HAP-1 (cell line): ENCODE results near the gene ADAMTS9.

Experiments used
- DNase-seq, 2 experiments: peaks; one replicate each; pipeline ENCODE4 v3.0.0-alpha.2; 2016 to 2020; ENCODE audit warnings: low spot score in 2 of 2
- H3K27me3 ChIP-seq: fragments of 250-450 bp; sonication (Bioruptor Pico); 2 replicates; pipeline ENCODE4 v1.5.1; 2020; ENCODE audit warnings: low read depth, mild to moderate bottlenecking, moderate library complexity
- H3K36me3 ChIP-seq: fragments of 250-450 bp; sonication (Bioruptor Pico); replicated peaks from 2 replicates; pipeline ENCODE4 v1.5.1; 2020; ENCODE audit warnings: mild to moderate bottlenecking
- H3K4me1 ChIP-seq: fragments of 250-450 bp; sonication (Bioruptor Pico); 2 replicates; pipeline ENCODE4 v1.5.1; 2020; ENCODE audit warnings: mild to moderate bottlenecking
- H3K4me3 ChIP-seq: fragments of 250-450 bp; sonication (Bioruptor Pico); 2 replicates; pipeline ENCODE4 v1.5.1; 2020; ENCODE audit warnings: mild to moderate bottlenecking, moderate library complexity
- H3K9me3 ChIP-seq: fragments of 250-450 bp; sonication (Bioruptor Pico); 2 replicates; pipeline ENCODE4 v1.5.1; 2020; ENCODE audit warnings: mild to moderate bottlenecking, moderate library complexity
- in situ Hi-C: fragments of 300-500 bp; cut with MboI; formaldehyde crosslinking; loops from 3 replicates; pipeline ENCODE4 v1.14.3; 2020; ENCODE audit warnings: low sequenced_read_pairs, inconsistent platforms, mixed read lengths

Gene ADAMTS9

GRCh38 chr3:64708456-64708855 is 20.7 kb upstream of the ADAMTS9 start:
- peaks cover 2% of the 10 kb centered on the region; the same call in 1 of the 2 replicates for H3K27me3 ChIP-seq
- H3K9me3 ChIP-seq, result no peaks in the 10 kb centered on the region
- no peaks in the 10 kb centered on the region for H3K36me3 ChIP-seq
- in situ Hi-C loops, result no loop called here
- H3K4me1 ChIP-seq, result no peaks in the 10 kb centered on the region
- no peak overlapping the region for H3K4me3 ChIP-seq
- DNase-seq, result no peak

- H3K4me3 ChIP-seq, result no peak overlapping the region
- H3K4me1 ChIP-seq, result no peaks in the 10 kb centered on the region
- in situ Hi-C loops, result no loop called here
- H3K9me3 ChIP-seq, result no peaks in the 10 kb centered on the region
- peaks cover 2% of the 10 kb centered on the region; the same call in 1 of the 2 replicates for H3K27me3 ChIP-seq
- no peak for DNase-seq
- no peaks in the 10 kb centered on the region for H3K36me3 ChIP-seq
Measured at GRCh38 chr3:64705946-64706345, 18.1 kb upstream of the ADAMTS9 start.

GRCh38 chr3:64696896-64697295 is 9.1 kb upstream of the ADAMTS9 start:
- no peaks in the 10 kb centered on the region for H3K36me3 ChIP-seq
- in situ Hi-C loops, result no loop called here
- DNase-seq, result no peak
- H3K9me3 ChIP-seq, result no peaks in the 10 kb centered on the region
- no peak overlapping the region for H3K4me3 ChIP-seq
- peaks cover 6% of the 10 kb centered on the region; the same call in 1 of the 2 replicates for H3K4me1 ChIP-seq
- no peaks in the 10 kb centered on the region for H3K27me3 ChIP-seq

DNA sequence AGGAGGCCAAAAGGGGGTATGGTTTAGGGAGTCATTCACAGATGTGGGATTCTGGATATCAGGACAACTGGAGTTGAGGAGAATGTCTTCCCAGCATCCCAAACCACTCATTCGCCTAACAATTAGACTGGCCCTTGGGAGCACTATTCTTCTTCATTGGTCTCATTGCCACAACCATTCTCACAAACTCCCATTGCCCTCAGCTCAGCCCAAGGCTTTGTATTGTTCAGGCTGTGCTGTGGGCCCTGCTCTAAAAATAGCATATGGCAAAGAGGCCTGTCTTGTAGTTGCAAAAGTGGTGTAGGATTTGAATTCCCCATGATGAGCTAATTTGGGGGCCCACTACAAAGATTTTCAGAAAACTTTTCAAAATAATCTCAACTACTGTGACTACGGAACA is 6.3 kb upstream of the ADAMTS9 start:
- in situ Hi-C loops, result no loop called here

DNA sequence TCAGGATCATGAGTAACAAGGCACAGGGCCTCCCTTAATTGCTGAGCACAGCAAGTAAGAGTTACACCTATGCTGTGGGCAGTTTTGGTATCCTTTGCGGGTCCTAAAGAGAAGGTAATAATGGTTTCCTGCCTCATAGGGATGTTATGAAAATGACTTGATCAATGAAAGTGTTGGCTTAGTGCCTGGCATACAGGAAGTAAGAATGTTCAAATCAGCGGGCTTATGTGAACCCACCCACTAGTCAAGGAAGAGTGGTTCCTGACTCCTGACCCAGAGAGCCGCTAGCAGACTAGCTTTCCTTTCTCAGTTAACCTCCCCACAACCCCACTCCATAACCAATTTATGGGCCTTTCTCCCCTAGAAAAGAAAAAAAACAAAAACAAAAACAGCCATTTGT is 5.2 kb upstream of the ADAMTS9 start:
- Histone ChIP-seq H3K4me1 (peaks cover 20% of the 10 kb centered on the region), H3K9me3 (no peaks in the 10 kb centered on the region), H3K36me3 (no peaks in the 10 kb centered on the region), H3K4me3 (no peak overlapping the region), H3K27me3 (no peaks in the 10 kb centered on the region)
- no peak for DNase-seq
- in situ Hi-C loops, result no loop called here

More for the DNA sequence above, 6.3 kb upstream of the ADAMTS9 start:
- Histone ChIP-seq H3K9me3 (no peaks in the 10 kb centered on the region), H3K27me3 (no peaks in the 10 kb centered on the region), H3K4me3 (no peak overlapping the region), H3K4me1 (peaks cover 17% of the 10 kb centered on the region), H3K36me3 (no peaks in the 10 kb centered on the region)
- DNase-seq, result no peak

DNA sequence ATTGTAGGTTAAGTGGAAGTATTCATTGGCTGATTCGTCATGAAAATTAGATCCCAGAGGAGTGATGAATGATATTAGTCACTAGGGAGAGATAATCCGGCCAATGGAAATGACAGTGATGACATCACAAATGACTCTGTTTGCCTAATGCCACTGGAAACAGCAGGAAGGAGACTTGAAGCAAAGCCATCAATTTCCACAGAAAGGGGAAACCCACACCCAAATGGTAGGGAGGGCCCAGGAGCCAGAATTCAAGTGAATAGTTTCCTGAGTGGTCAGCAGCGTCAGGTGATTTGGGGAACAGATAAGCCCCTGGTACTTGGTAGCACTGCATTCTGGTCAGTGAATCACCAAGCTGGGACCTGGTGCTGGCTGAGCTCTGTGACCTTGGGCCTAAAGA is 3.3 kb upstream of the ADAMTS9 start:
- Histone ChIP-seq H3K4me1 (peaks cover 27% of the 10 kb centered on the region), H3K4me3 (no peak overlapping the region), H3K27me3 (no peaks in the 10 kb centered on the region), H3K9me3 (no peaks in the 10 kb centered on the region), H3K36me3 (no peaks in the 10 kb centered on the region)
- in situ Hi-C loops, result no loop called here
- no peak for DNase-seq

DNA sequence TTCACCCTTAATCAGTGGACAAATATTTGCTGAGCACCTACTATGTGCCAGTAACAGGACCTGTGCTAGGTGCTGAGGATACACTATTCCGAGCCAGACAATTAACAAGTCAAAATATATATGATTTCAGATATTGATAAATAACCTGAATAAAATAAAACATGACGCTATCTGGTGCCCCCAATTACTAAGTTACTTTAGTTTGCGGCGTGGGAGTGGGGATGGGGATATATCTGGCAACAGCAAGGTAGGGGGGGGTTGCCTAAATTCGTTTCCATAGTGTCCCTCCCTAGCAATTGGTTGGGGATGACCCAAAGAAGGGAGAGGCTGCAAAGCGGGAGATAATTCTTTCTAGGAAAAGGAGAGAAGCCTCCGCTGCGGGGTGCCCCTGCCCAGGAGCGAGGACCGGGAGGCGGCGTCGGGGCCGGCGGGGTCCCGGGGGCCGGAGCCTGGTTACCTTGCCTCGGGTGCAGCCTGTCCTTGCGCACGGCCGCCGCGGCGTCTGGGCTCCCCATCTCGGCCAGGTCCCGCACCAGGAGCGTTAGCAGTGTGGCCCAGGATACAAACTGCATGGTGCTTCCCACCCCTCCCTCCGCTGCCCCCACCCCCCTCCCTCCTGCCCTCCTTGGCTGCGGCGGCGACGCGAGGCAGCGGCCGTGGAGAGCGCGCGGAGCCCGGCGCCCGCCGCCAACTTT is 567 bp downstream of the ADAMTS9 start:
- H3K4me1 ChIP-seq, result peaks cover 24% of the 10 kb centered on the region
- no peaks in the 10 kb centered on the region for H3K36me3 ChIP-seq
- peak overlapping the region; percentile 46 for H3K4me3 ChIP-seq
- H3K9me3 ChIP-seq, result no peaks in the 10 kb centered on the region
- in situ Hi-C loops, result no loop called here
- peak in 1 of 2 experiments; percentile 19 for DNase-seq
- no peaks in the 10 kb centered on the region for H3K27me3 ChIP-seq

DNA sequence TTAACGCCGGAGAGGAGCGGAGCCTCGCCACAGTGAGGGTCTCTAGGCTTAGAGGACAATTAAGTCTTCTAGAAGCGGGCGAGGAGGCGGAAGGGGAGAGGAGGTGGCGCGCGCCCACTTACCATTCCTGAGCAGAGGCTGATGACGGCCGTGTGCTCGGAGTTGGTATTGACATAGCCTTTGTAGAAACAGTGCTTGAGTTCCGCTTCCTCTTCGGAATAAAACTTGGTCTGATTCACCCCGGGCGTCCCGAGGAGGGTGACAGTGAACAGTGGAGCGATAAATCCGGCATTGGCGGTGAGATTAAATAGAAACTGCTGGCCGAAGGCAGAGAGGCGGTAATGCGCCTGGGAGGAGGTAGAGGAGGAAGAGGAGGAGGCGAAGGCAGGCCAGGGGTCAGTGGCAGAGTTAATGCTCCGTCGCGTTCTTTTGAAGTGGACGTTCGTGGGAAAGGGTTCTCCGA is 1.3 kb downstream of the ADAMTS9 start:
- H3K36me3 ChIP-seq, result no peaks in the 10 kb centered on the region
- peak; percentile 51 to 59 for DNase-seq
- H3K27me3 ChIP-seq, result no peaks in the 10 kb centered on the region
- H3K4me1 ChIP-seq, result peaks cover 19% of the 10 kb centered on the region
- peak overlapping the region; percentile 46 for H3K4me3 ChIP-seq
- H3K9me3 ChIP-seq, result no peaks in the 10 kb centered on the region
- in situ Hi-C loops, result no loop called here

DNA sequence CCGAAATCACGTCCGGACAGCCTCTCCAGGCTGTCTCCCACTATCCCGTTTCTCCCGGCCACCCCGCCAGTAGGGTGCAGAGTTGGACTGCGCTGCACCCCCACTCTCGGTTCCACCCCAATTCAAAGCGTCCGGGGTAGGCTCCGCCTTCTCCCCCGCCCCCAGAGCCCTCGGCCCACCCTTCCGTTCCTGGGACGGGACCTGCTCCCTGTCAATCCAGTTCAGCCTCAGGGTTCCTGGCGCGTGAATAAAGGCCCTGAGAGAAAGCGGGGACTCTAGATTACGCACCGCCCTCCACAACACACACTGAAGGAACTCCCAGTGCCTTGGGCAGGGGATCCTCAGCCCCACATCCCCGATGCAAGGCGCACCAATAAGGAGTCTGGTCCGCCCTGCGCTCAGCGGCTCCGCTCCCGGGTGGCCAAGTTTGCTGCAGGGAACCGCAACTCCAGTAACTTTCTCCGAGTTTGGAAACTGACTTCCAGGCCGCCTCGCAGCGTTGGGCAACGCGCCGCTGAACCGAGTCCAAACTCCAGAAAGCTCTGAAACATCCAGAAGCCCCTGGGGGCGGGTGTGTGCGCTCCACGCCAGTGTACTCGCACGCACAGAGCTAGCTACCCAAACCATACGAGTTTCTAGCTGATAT is 1.9 kb downstream of the ADAMTS9 start:
- Histone ChIP-seq H3K4me3 (peak overlapping the region; percentile 46), H3K4me1 (peaks cover 19% of the 10 kb centered on the region), H3K9me3 (no peaks in the 10 kb centered on the region), H3K36me3 (0 out of 2 replicates have a peak, but pooled peaks cover under 1% of the 10 kb centered on the region), H3K27me3 (no peaks in the 10 kb centered on the region)
- DNase-seq, result peak; percentile 93
- in situ Hi-C loops, result no loop called here

- Histone ChIP-seq H3K4me3 (peak overlapping the region; percentile 46), H3K27me3 (no peaks in the 10 kb centered on the region), H3K4me1 (peaks cover 19% of the 10 kb centered on the region), H3K36me3 (peaks cover 3% of the 10 kb centered on the region; the same call in 1 of the 2 replicates), H3K9me3 (no peaks in the 10 kb centered on the region)
- no peak for DNase-seq
- in situ Hi-C loops, result no loop called here
Measured at GRCh38 chr3:64685331-64685799, 2.4 kb downstream of the ADAMTS9 start.

DNA sequence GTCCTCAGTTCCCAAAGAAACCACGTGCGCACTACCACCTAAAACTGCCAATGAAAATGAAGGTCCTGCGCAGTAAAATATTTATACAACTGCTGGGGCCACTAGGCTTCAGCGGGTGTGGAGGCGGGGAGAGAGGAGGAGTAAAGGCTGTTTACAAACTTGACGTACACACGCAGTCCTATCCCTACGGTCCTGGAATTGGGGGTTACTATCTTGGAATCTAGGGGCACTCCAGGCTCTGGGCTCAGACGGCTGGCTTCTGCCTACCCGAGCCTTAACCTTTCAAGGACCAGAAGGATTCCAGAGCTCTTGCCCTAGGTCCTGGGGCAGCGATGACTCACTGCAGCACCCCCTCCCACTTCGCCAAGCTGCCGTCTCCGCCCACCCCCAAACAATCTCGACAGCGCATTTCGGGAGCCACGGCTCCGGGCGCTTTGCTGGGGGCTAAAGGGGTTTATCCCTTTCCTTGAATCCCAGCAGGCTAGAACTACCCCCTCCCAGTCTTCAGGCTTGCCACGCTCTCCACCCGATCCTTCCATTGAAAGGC is 3.0 kb downstream of the ADAMTS9 start:
- Histone ChIP-seq H3K4me3 (peak overlapping the region; percentile 46), H3K27me3 (no peaks in the 10 kb centered on the region), H3K4me1 (peaks cover 15% of the 10 kb centered on the region), H3K9me3 (no peaks in the 10 kb centered on the region), H3K36me3 (peaks cover 3% of the 10 kb centered on the region; the same call in 1 of the 2 replicates)
- no peak for DNase-seq
- in situ Hi-C loops, result no loop called here

GRCh38 chr3:64681827-64682226 is 6.0 kb downstream of the ADAMTS9 start:
- H3K4me1 ChIP-seq, result peaks cover 2% of the 10 kb centered on the region
- H3K9me3 ChIP-seq, result no peaks in the 10 kb centered on the region
- no peaks in the 10 kb centered on the region for H3K27me3 ChIP-seq
- no peak for DNase-seq
- peaks cover 3% of the 10 kb centered on the region; the same call in 1 of the 2 replicates for H3K36me3 ChIP-seq
- in situ Hi-C loops, result no loop called here
- H3K4me3 ChIP-seq, result no peak overlapping the region

- DNase-seq, result no peak
- H3K27me3 ChIP-seq, result no peaks in the 10 kb centered on the region
Measured at GRCh38 chr3:64681015-64681414, 6.8 kb downstream of the ADAMTS9 start.

DNA sequence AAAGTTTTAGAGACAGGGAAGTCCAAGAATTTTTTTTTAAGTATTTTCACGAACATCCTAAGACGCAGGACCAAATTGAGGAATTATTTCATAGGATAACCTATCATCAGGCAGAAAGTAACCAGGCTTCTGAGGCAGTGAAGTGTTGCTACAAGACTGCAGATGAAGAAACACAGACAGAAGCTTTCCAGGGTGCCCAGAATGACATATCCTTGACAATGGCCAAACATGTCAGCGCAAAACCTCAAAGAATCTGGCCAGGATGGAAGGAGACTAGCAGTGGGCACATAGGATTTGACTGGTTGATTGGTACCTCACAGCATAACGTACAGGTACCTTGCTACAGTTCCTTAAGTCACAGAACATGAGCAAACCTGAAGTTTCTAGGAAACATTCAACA is 7.5 kb downstream of the ADAMTS9 start:
- peaks cover 3% of the 10 kb centered on the region; the same call in 1 of the 2 replicates for H3K36me3 ChIP-seq
- in situ Hi-C loops, result no loop called here
- no peaks in the 10 kb centered on the region; the same call in 1 of the 2 replicates for H3K4me1 ChIP-seq
- no peaks in the 10 kb centered on the region for H3K9me3 ChIP-seq
- DNase-seq, result no peak
- no peaks in the 10 kb centered on the region for H3K27me3 ChIP-seq
- H3K4me3 ChIP-seq, result no peak overlapping the region

More at GRCh38 chr3:64681015-64681414, 6.8 kb downstream of the ADAMTS9 start:
- Histone ChIP-seq H3K36me3 (peaks cover 3% of the 10 kb centered on the region; the same call in 1 of the 2 replicates), H3K4me1 (no peaks in the 10 kb centered on the region; the same call in 1 of the 2 replicates), H3K9me3 (no peaks in the 10 kb centered on the region), H3K4me3 (no peak overlapping the region)
- in situ Hi-C loops, result no loop called here
